Measurements from ENCODE around the gene CNNM3.
A peak's percentile ranks its signal among the peaks of the same experiment; 100 is the strongest.

CNNM3 gene

GRCh38 chr2:96874198-96874831 is 58.2 kb downstream of the CNNM3 start:
- no peak for DNase-seq (ENCODE audit: low read depth, low spot score)
- no peak overlapping the region for H3K27ac ChIP-seq

GRCh38 chr2:96875498-96876268 is 59.6 kb downstream of the CNNM3 start:
- no peak overlapping the region for H3K27ac ChIP-seq
- DNase-seq (ENCODE audit: low read depth, low spot score): no peak

GRCh38 chr2:96876269-96877041 is 60.4 kb downstream of the CNNM3 start:
- H3K27ac ChIP-seq: no peak overlapping the region
- DNase-seq (ENCODE audit: low read depth, low spot score): no peak

- DNase-seq (ENCODE audit: low read depth, low spot score): no peak
- H3K27ac ChIP-seq: no peak overlapping the region
Observed at GRCh38 chr2:96877042-96877451, 61.0 kb downstream of the CNNM3 start.

GRCh38 chr2:96877631-96878092 is 61.6 kb downstream of the CNNM3 start:
- no peak for DNase-seq (ENCODE audit: low read depth, low spot score)
- no peak overlapping the region for H3K27ac ChIP-seq

GRCh38 chr2:96878171-96878570 is 62.1 kb downstream of the CNNM3 start:
- no peak for DNase-seq (ENCODE audit: low read depth, low spot score)
- H3K27ac ChIP-seq: no peak overlapping the region

GRCh38 chr2:96878796-96879544 is 62.9 kb downstream of the CNNM3 start:
- no peak for DNase-seq (ENCODE audit: low read depth, low spot score)

GRCh38 chr2:96879545-96880040 is 63.5 kb downstream of the CNNM3 start:
- no peak overlapping the region for H3K27ac ChIP-seq
- DNase-seq (ENCODE audit: low read depth, low spot score): no peak

More at GRCh38 chr2:96878796-96879544, 62.9 kb downstream of the CNNM3 start:
- H3K27ac ChIP-seq: no peak overlapping the region

GRCh38 chr2:96880891-96881273 is 64.8 kb downstream of the CNNM3 start:
- H3K27ac ChIP-seq: no peak overlapping the region
- DNase-seq (ENCODE audit: low read depth, low spot score): no peak

GRCh38 chr2:96881349-96882195 is 65.5 kb downstream of the CNNM3 start:
- H3K27ac ChIP-seq: no peak overlapping the region
- no peak for DNase-seq (ENCODE audit: low read depth, low spot score)

GRCh38 chr2:96882230-96882629 is 66.2 kb downstream of the CNNM3 start:
- no peak for DNase-seq (ENCODE audit: low read depth, low spot score)
- H3K27ac ChIP-seq: peak overlapping the region; percentile 37

- DNase-seq (ENCODE audit: low read depth, low spot score): no peak
Observed at GRCh38 chr2:96882906-96883305, 66.8 kb downstream of the CNNM3 start.

GRCh38 chr2:96883306-96883705 is 67.2 kb downstream of the CNNM3 start:
- no peak overlapping the region for H3K27ac ChIP-seq
- DNase-seq (ENCODE audit: low read depth, low spot score): no peak

More at GRCh38 chr2:96882906-96883305, 66.8 kb downstream of the CNNM3 start:
- peak overlapping the region; percentile 37 for H3K27ac ChIP-seq
